ENCODE measurements around the gene MGMT.

- TF ChIP-seq CTCF (IDR thresholded peaks at IDR 0.05) = no peak
- no peak for TF ChIP-seq POLR2A (IDR thresholded peaks at IDR 0.05)
These were observed 22.7 kb upstream of the MGMT start for GRCh38 chr10:129444359-129444758.

Measured in testis (tissue), 2 donors.